Measurements from ENCODE around the gene NUF2. TPM values are rescaled to one million over a fixed set of nuclear protein-coding genes. Genes with fewer than 3 reads are reported as not detected.

The NUF2 gene
- total RNA-seq, 1 experiment from 2014 or later: 40.0 TPM

- no peak overlapping the region for H3K4me3 Mint-ChIP-seq (ENCODE audit: unreplicated experiment)
- no peaks in the 10 kb centered on the region for H3K9me3 ChIP-seq
- H3K36me3 Mint-ChIP-seq (ENCODE audit: insufficient read depth, unreplicated experiment): no peaks in the 10 kb centered on the region
- no TSS peak for BruUV-seq (replicated peaks)
- no peak for DNase-seq
- H3K27me3 Mint-ChIP-seq (ENCODE audit: insufficient read depth, unreplicated experiment): peaks cover 13% of the 10 kb centered on the region
- H3K27me3 ChIP-seq (replicated peaks; ENCODE audit: control insufficient read depth, insufficient read depth, low read length): no peaks in the 10 kb centered on the region
- H3K36me3 ChIP-seq (ENCODE audit: control insufficient read depth, insufficient read depth, low read length): no peaks in the 10 kb centered on the region
- intact Hi-C loops (cut with micrococcal nuclease; ENCODE audit: unreplicated experiment): no loop called here
- no peaks in the 10 kb centered on the region for H3K9me3 Mint-ChIP-seq (ENCODE audit: unreplicated experiment)
- H3K27ac Mint-ChIP-seq (ENCODE audit: unreplicated experiment): no peak overlapping the region
- ChIA-PET POLR2A (no interaction called here), CTCF (no interaction called here)
- no peak overlapping the region for H3K4me3 ChIP-seq (ENCODE audit: low read depth, low read length)
- H3K4me1 ChIP-seq: no peaks in the 10 kb centered on the region
- TF ChIP-seq, protein P1, sequence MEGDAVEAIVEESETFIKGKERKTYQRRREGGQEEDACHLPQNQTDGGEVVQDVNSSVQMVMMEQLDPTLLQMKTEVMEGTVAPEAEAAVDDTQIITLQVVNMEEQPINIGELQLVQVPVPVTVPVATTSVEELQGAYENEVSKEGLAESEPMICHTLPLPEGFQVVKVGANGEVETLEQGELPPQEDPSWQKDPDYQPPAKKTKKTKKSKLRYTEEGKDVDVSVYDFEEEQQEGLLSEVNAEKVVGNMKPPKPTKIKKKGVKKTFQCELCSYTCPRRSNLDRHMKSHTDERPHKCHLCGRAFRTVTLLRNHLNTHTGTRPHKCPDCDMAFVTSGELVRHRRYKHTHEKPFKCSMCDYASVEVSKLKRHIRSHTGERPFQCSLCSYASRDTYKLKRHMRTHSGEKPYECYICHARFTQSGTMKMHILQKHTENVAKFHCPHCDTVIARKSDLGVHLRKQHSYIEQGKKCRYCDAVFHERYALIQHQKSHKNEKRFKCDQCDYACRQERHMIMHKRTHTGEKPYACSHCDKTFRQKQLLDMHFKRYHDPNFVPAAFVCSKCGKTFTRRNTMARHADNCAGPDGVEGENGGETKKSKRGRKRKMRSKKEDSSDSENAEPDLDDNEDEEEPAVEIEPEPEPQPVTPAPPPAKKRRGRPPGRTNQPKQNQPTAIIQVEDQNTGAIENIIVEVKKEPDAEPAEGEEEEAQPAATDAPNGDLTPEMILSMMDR (IDR thresholded peaks at IDR 0.05; ENCODE audit: insufficient read depth in 1 of 2, low read depth in 1 of 2, low read length in 1 of 2, severe bottlenecking in 1 of 2, unreplicated experiment in 1 of 2): no peak
- H3K4me1 Mint-ChIP-seq (ENCODE audit: low read depth, unreplicated experiment): no peaks in the 10 kb centered on the region
Measured at GRCh38 chr1:163367721-163368120, 46.0 kb downstream of the NUF2 start.

DNA sequence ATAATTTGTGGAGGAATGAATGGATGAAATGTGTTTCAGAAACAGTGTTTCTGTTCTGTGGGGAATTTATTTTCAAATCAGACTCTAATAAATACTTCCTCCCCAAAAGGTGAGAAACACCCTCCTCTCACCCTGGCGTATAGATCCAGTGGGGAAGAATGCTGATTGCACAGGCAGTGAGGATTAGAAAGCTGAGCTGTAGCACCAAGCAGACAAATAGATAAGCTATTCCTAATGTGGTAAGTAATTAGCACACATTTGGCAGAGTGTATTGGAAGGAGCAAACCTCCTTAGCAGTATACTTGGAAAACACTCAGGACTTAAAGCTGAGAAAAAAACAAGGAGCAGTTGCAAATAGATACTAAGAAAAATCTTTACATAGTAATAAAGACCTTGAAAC lies 50.8 kb downstream of the NUF2 start:
- BruUV-seq (replicated peaks): no TSS peak
- Mint-ChIP-seq H3K9me3 (ENCODE audit: unreplicated experiment) (no peaks in the 10 kb centered on the region), H3K36me3 (ENCODE audit: insufficient read depth, unreplicated experiment) (no peaks in the 10 kb centered on the region), H3K4me1 (ENCODE audit: low read depth, unreplicated experiment) (no peaks in the 10 kb centered on the region), H3K27me3 (ENCODE audit: insufficient read depth, unreplicated experiment) (peaks cover 18% of the 10 kb centered on the region), H3K27ac (ENCODE audit: unreplicated experiment) (no peak overlapping the region), H3K4me3 (ENCODE audit: unreplicated experiment) (no peak overlapping the region)
- Histone ChIP-seq H3K9me3 (no peaks in the 10 kb centered on the region), H3K4me1 (no peaks in the 10 kb centered on the region), H3K36me3 (ENCODE audit: control insufficient read depth, insufficient read depth, low read length) (no peaks in the 10 kb centered on the region), H3K27me3 (replicated peaks; ENCODE audit: control insufficient read depth, insufficient read depth, low read length) (no peaks in the 10 kb centered on the region), H3K4me3 (ENCODE audit: low read depth, low read length) (no peak overlapping the region)
- no peak for DNase-seq
- TF ChIP-seq, protein P1 (IDR thresholded peaks at IDR 0.05; ENCODE audit: insufficient read depth in 1 of 2, low read depth in 1 of 2, low read length in 1 of 2, severe bottlenecking in 1 of 2, unreplicated experiment in 1 of 2): no peak
- CTCF ChIA-PET: no interaction called here
- intact Hi-C loops (cut with micrococcal nuclease; ENCODE audit: unreplicated experiment): no loop called here
- POLR2A ChIA-PET: no interaction called here

GRCh38 chr1:163378554-163378953 lies 56.8 kb downstream of the NUF2 start:
- Mint-ChIP-seq H3K27me3 (ENCODE audit: insufficient read depth, unreplicated experiment) (peaks cover 15% of the 10 kb centered on the region), H3K4me1 (ENCODE audit: low read depth, unreplicated experiment) (peaks cover 6% of the 10 kb centered on the region), H3K9me3 (ENCODE audit: unreplicated experiment) (no peaks in the 10 kb centered on the region), H3K27ac (ENCODE audit: unreplicated experiment) (no peak overlapping the region), H3K36me3 (ENCODE audit: insufficient read depth, unreplicated experiment) (no peaks in the 10 kb centered on the region), H3K4me3 (ENCODE audit: unreplicated experiment) (no peak overlapping the region)
- Histone ChIP-seq H3K36me3 (ENCODE audit: control insufficient read depth, insufficient read depth, low read length) (no peaks in the 10 kb centered on the region), H3K27me3 (replicated peaks; ENCODE audit: control insufficient read depth, insufficient read depth, low read length) (no peaks in the 10 kb centered on the region), H3K4me3 (ENCODE audit: low read depth, low read length) (no peak overlapping the region), H3K9me3 (no peaks in the 10 kb centered on the region), H3K4me1 (peaks cover 9% of the 10 kb centered on the region)
- DNase-seq: no peak
- no TSS peak for BruUV-seq (replicated peaks)
- intact Hi-C loops (cut with micrococcal nuclease; ENCODE audit: unreplicated experiment): no loop called here
- ChIA-PET POLR2A (no interaction called here), CTCF (no interaction called here)
- TF ChIP-seq, protein P1 (IDR thresholded peaks at IDR 0.05; ENCODE audit: insufficient read depth in 1 of 2, low read depth in 1 of 2, low read length in 1 of 2, severe bottlenecking in 1 of 2, unreplicated experiment in 1 of 2): no peak
